Stimulated activated CD4-positive, alpha-beta T cell treated with anti-CD3 and anti-CD28 coated beads, Interleukin-4, amount 100 ng/mL, for 24 hours (primary cell): ENCODE data around the gene BAD.

Source experiments
- DNase-seq: peaks from one replicate; pipeline ENCODE4 v3.0.0-alpha.2; 2020

BAD gene

GRCh38 chr11:64275031-64275800, 9.2 kb downstream of the BAD start:
- DNase-seq = no peak

DNA sequence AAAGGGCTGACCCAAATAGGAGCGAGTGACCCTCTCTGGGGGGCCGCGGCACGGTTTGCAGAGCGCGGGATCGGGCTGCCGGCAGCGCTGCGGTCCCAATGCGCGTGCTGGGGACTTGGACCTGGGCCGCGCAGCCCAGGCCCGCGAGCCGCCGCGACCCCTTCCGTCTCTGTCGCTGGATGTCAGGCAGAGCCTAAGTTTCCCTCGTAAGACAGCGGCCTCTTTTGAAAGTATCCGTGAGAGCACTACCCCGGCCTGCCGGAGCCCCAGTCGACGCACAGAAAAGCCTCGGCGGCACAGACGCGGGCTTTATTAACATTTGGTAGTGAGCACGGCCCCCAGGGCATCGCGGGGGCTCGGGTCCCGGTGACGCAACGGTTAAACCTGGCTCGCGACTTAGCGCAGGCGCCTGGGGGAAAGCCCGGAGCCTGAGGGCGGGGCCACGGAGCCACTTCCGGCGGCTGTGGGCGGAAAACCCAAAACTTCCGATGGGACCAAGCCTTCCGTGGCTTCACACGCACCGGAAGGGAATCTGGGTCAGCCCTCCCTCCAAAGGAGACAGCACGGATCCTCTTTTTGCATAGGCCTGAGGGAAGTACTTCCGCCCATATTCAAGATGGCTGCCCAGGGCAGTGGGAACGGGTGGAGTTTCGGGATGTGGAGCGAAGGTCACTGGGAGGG, 14.8 kb downstream of the BAD start:
- DNase-seq = peak; percentile 99

- DNase-seq = peak; percentile 36
These were observed 15.4 kb downstream of the BAD start for GRCh38 chr11:64268893-64269539.

- DNase-seq = no peak
These were observed 16.2 kb downstream of the BAD start for GRCh38 chr11:64268025-64268892.

GRCh38 chr11:64267207-64267945, 17.1 kb downstream of the BAD start:
- no peak for DNase-seq

GRCh38 chr11:64266339-64266738, 18.1 kb downstream of the BAD start:
- DNase-seq = no peak

DNA sequence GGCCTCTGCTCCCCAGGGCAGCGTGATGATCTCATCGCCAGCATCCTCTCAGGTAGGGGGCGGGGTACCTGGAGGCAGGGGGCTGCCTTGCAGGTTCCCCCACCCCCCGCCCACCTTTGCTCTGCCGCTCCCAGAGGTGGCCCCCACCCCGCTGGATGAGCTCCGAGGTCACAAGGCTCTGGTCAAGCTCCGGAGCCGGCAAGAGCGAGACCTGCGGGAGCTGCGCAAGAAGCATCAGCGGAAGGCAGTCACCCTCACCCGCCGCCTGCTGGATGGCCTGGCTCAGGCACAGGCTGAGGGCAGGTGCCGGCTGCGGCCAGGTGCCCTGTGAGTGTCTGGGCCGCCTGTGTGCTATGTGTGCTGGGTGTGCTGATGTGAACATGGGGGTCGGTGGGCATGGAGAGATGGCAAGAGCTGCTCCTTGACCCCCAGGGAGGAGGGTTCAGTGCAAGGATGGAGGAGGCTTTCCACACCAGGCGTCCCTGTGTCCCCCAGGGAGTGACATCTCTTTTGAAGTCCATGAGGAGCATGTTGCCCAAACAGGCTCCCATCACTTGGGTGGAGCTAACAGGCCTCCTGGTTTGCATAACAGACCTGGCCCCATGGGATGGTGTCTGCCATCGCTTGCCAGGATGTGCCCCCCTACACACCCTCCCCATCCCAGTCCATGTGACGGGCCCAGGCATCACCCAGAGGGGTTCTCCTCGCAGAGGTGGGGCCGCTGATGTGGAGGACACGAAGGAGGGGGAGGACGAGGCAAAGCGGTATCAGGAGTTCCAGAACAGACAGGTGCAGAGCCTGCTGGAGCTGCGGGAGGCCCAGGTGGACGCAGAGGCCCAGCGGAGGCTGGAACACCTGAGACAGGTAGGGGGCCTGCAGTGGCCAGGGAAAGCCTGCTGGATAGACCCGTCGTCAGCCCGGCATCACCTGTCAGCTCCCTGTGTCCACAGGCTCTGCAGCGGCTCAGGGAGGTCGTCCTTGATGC, 19.0 kb downstream of the BAD start:
- DNase-seq = no peak

DNA sequence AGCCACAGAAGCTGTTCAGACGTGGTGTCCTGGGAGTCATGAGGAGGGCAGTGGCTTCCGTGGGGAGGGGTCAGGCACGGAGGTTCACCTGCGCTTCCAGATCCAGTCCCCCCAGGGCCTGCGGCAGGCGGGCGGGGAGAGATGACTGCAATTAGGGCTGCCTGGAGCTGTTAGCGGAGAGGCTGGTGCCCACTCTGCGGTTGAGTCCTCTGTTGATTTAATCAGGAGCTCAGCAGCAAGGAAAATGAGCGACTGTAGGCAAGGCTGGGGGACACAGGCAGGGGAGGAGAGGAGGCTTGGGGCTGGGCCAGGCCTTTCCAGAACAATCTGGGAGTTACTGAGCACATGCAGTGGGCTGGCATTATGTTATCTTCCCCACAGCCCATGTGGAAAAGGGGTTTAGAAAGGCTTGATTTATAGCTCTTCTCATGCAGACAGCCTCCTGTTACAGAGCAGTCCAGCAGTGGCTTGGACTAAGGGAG, 20.1 kb downstream of the BAD start:
- DNase-seq = no peak

GRCh38 chr11:64263947-64264317, 20.5 kb downstream of the BAD start:
- no peak for DNase-seq

DNA sequence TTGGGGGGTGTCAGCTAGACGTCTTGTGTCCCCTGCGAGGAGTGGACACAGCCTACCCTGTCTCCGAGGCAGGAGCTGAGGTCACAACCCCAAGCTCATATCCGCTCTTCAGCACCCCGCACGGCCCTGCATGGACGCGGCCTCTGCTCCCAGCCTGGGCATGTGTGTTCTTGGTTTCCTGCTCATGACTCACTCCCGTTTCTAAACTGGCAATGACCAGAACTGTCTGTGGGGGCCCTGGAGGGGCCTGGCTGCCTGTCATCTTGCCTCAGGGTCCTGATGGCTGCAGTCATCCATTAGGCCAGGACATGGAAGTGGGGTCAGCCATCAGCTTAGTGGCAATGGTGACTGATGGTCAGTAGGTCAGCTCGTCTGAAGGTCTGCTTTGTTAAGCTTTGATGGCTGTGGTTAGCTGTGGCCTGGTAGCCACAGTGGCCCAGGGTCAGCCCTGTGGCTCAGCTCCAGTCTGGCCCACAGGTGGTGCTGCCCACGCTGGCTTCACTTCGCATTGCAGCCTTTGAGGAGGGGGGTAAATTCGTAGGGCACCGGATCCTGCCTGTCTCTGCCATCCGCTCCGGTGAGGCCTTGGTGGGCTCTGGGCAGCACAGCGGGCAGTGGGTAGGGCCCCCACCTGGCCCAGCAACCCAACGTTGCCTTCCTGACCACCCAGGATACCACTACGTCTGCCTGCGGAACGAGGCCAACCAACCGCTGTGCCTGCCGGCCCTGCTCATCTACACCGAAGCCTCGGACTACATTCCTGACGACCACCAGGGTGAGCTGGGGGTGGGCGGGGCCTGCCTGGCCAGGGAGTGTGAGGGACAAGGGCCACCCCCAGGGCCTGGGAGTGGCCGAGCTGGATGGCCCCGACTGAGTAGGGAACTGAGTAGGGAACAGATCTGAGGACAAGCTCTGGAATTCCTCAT, 21.2 kb downstream of the BAD start:
- DNase-seq = no peak

DNA sequence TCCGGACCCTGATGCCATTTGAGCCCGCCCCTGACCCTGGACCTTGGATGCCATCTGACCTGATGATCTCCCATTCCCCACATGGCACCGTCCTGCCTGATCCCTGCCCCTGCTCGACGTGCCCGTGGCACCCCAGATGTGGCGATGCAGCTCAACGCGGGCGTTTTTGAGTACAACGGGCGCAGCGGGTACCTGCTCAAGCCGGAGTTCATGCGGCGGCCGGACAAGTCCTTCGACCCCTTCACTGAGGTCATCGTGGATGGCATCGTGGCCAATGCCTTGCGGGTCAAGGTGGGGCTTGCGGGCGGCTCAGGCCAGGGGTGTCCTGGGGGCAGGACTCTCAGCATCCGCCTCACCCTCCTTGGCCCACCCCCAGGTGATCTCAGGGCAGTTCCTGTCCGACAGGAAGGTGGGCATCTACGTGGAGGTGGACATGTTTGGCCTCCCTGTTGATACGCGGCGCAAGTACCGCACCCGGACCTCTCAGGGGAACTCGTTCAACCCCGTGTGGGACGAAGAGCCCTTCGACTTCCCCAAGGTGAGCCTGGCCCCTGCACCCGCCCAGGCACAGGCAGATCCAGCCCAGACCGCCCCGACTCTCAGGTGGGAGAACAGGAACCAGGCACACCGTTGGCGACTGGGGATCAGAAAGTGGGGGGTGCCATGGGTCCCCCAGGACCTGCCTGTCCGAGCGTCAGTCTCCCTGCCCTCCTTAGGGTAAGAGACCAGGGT, 22.0 kb downstream of the BAD start:
- no peak for DNase-seq

- DNase-seq = no peak
These were observed 22.8 kb downstream of the BAD start for GRCh38 chr11:64261556-64262080.

DNA sequence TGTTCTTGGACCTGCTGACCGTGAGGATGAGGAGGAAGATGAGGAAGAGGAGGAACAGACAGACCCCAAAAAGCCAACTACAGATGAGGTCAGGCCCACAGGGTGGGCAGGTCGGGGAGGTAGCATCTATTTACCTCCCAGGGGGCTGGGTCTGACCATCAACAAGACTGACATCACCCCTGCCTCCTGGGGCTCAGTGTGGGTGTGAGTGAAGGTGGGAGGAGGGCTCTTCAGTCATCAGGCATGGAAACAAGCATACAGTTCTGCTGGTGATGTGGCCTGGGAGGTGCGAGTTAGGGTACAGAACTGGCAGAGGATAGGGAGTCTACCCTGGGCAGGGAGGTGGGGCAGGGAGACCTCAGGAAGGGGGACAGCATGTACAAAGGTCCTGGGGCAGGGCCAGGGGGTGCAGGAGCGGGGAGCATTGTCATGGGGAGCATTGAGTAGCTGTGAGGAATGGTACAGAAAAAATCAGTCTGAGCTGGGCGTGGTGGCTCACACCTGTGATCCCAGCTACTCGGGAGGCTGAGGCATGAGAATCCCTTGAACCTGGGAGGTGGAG, 24.2 kb downstream of the BAD start:
- no peak for DNase-seq

DNA sequence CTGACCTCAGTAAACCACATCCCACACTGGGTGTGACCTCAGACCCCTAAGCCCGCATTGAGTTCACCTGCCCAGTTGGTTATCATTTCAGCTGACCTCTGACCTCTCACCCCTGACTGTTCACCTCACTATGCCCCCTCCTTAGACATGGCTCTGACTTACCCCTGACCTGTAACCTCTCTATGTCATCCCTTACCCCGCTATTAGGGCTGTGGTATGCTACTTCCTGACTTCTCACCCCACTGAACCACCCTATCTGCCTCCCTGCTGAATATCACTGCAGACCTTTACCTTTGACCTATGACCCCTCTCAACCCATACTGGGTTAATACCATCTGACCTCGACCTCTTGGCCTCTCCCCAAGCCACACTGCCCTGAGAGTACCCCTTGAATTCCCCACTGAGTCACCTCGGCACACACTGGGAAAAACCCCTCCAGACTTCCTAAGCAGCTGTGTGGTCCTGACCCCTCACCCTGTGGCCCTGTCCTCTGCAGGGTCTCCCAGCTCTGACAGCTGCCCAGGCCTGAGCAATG, 24.9 kb downstream of the BAD start:
- no peak for DNase-seq

DNA sequence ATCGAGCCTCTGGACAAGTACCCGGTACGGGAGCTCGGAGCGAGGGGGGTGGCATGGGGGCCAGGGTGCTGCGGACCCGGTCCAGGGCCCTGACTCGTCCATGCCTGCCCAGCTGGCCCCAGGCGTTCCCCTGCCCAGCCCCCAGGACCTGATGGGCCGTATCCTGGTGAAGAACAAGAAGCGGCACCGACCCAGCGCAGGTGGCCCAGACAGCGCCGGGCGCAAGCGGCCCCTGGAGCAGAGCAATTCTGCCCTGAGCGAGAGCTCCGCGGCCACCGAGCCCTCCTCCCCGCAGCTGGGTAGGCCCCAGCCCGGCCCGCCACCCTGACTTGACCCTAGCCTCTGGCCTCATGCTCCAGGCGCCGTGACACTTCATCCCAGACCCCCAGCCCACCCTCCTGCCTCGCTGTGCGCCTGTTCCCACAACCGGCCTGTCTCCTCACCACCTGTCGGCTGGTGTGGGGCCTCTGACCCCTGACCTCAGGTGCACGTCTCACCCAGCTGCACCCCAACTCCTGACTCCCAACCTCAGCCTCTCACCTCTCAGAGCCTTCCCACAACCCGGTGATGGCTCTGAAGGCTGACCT, 25.4 kb downstream of the BAD start:
- DNase-seq = no peak

DNA sequence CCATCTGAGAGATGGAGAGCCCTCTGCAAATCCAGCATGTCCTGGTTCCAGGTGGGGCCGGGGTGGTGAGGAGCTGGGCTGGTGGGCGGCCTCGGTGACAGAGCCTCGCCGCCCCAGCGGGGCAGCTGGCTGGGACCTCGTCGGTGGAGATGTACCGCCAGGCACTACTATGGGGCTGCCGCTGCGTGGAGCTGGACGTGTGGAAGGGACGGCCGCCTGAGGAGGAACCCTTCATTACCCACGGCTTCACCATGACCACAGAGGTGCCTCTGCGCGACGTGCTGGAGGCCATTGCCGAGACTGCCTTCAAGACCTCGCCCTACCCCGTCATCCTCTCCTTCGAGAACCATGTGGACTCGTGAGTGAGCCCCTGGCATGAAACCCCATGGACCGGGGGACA, 26.1 kb downstream of the BAD start:
- DNase-seq = no peak

- no peak for DNase-seq
These were observed 28.2 kb downstream of the BAD start for GRCh38 chr11:64256300-64256699.
